H1 (cell line): ENCODE data around the gene ZNF223. TPM values are rescaled to one million over a fixed set of nuclear protein-coding genes. Genes with fewer than 3 reads are reported as not detected.

ENCODE experiments used
- ATF3 ChIP-seq: IDR thresholded peaks from 2 replicates; pipeline ENCODE4 v1.6.1; 2011; ENCODE audit warnings: low read depth, mild to moderate bottlenecking, low read length; ENCODE audit not compliant: insufficient read depth
- BACH1 ChIP-seq: IDR thresholded peaks from 2 replicates; pipeline ENCODE4 v1.6.1; 2012; ENCODE audit warnings: low read length, improper control_type of control experiment
- CEBPB ChIP-seq: IDR thresholded peaks from 2 replicates; pipeline ENCODE4 v1.6.1; 2012; ENCODE audit warnings: low read depth, low read length
- CREB1 ChIP-seq: IDR thresholded peaks from 2 replicates; pipeline ENCODE4 v1.6.1; 2012; ENCODE audit warnings: inconsistent platforms
- CTBP2 ChIP-seq: IDR thresholded peaks from 2 replicates; pipeline ENCODE4 v1.7.0; 2011; ENCODE audit warnings: borderline replicate concordance, mild to moderate bottlenecking, moderate library complexity, mixed read lengths, low read length; ENCODE audit not compliant: insufficient read depth, insufficient read length
- CTCF ChIP-seq, 3 experiments: IDR thresholded peaks; 1 replicate in 2 of 3; 2 replicates in 1 of 3; pipeline versions ENCODE4 v1.5.1 to v1.6.1; 2011; ENCODE audit warnings: low read length in 3 of 3, mild to moderate bottlenecking in 3 of 3, inconsistent platforms in 2 of 3, low read depth in 1 of 3, moderate library complexity in 1 of 3; ENCODE audit not compliant: insufficient read depth in 1 of 3; ENCODE audit errors: control extremely low read depth in 1 of 3
- EGR1 ChIP-seq: IDR thresholded peaks from 2 replicates; pipeline ENCODE4 v1.6.1; 2011; ENCODE audit warnings: low read depth, low read length, borderline replicate concordance
- FOSL1 ChIP-seq: IDR thresholded peaks from 2 replicates; pipeline ENCODE4 v1.6.1; 2011; ENCODE audit warnings: mild to moderate bottlenecking, low read depth, low read length, moderate library complexity; ENCODE audit not compliant: insufficient read depth
- GABPA ChIP-seq: IDR thresholded peaks from 2 replicates; pipeline ENCODE4 v1.6.1; 2011; ENCODE audit warnings: mild to moderate bottlenecking, low read length, moderate library complexity, borderline replicate concordance; ENCODE audit not compliant: insufficient read depth
- GTF2F1 ChIP-seq: IDR thresholded peaks from 2 replicates; pipeline ENCODE4 v1.6.1; 2012; ENCODE audit warnings: low read depth, low read length, improper control_type of control experiment, borderline replicate concordance
- POU5F1 ChIP-seq: IDR thresholded peaks from 2 replicates; pipeline ENCODE4 v1.6.1; 2011; ENCODE audit warnings: low read depth, mild to moderate bottlenecking, low read length, moderate library complexity
- RAD21 ChIP-seq, 2 experiments: IDR thresholded peaks in 1 of 2; conservative IDR thresholded peaks in 1 of 2; 2 replicates each; pipeline ENCODE4 v1.6.1; 2011; ENCODE audit warnings: low read depth in 2 of 2, low read length in 2 of 2, improper control_type of control experiment in 1 of 2, inconsistent platforms in 1 of 2, mild to moderate bottlenecking in 1 of 2, moderate library complexity in 1 of 2
- RBBP5 ChIP-seq: IDR thresholded peaks from 2 replicates; pipeline ENCODE4 v1.7.1; 2012; ENCODE audit warnings: low read depth, mild to moderate bottlenecking, inconsistent platforms, low read length, moderate library complexity, borderline replicate concordance
- RNF2 ChIP-seq: fragments of 200-900, 300-1000 bp; sonication (generic); IDR thresholded peaks from 2 replicates; pipeline ENCODE4 v1.7.1; 2016; ENCODE audit warnings: borderline replicate concordance, low read depth, mild to moderate bottlenecking, antibody characterized with exemption, low read length; ENCODE audit not compliant: poor library complexity, severe bottlenecking; ENCODE audit errors: missing control alignments
- TEAD4 ChIP-seq: IDR thresholded peaks from 2 replicates; pipeline ENCODE4 v1.6.1; 2012; ENCODE audit warnings: low read depth, low read length, inconsistent platforms, mixed read lengths
- USF2 ChIP-seq: IDR thresholded peaks from 2 replicates; pipeline ENCODE4 v1.6.1; 2011; ENCODE audit warnings: low read length, improper control_type of control experiment
- polyA plus RNA-seq, 7 experiments: library from polyadenylated mRNA; depleted of rRNA in 3 of 7; stranded (reverse) in 5 of 7; unstranded in 2 of 7; fragments of >200 nt in 5 of 7; fragments of 200-250 nt in 2 of 7; gene quantifications; 1 replicate in 5 of 7; 2 replicates in 1 of 7; 4 replicates in 1 of 7; pipeline versions ENCODE4 v1.2.1 to v1.2.3, GENCODE V29; 2011 to 2013; ENCODE audit warnings: missing spikeins in 2 of 7, mixed read lengths in 2 of 7
- total RNA-seq: library from RNA; stranded (reverse); fragmentation: NEBNext Ultra II Directional; extraction: Animal tissue kit (Norgen Biotek cat#: 25700); gene quantifications from 2 replicates; pipeline ENCODE4 v1.2.1, GENCODE V29; 2021
- TF ChIP-seq, protein P1 (sequence below): IDR thresholded peaks from 2 replicates; pipeline ENCODE4 v1.6.1; 2012; ENCODE audit warnings: inconsistent platforms
- TF ChIP-seq, protein P2 (sequence below): IDR thresholded peaks from 2 replicates; pipeline ENCODE4 v1.6.1; 2012; ENCODE audit warnings: inconsistent platforms

The ZNF223 gene
- total and polyA plus RNA-seq, 2 of the 8 experiments (the other 6 are each of a cell fraction or from before 2014, with no cell fraction given) = 1.7 to 4.3 TPM

- no peak for TF ChIP-seq POU5F1
- TF ChIP-seq CEBPB = no peak
- TF ChIP-seq, protein P1, sequence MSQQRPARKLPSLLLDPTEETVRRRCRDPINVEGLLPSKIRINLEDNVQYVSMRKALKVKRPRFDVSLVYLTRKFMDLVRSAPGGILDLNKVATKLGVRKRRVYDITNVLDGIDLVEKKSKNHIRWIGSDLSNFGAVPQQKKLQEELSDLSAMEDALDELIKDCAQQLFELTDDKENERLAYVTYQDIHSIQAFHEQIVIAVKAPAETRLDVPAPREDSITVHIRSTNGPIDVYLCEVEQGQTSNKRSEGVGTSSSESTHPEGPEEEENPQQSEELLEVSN = no peak
- TF ChIP-seq GTF2F1 = no peak
- no peak for TF ChIP-seq CREB1
- TF ChIP-seq, protein P2, sequence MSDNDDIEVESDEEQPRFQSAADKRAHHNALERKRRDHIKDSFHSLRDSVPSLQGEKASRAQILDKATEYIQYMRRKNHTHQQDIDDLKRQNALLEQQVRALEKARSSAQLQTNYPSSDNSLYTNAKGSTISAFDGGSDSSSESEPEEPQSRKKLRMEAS = no peak
- no peak for TF ChIP-seq RNF2
- no peak; the same call in 1 of the 2 replicates for TF ChIP-seq EGR1
- TF ChIP-seq TEAD4 = no peak
- no peak for TF ChIP-seq CTBP2
- no peak for TF ChIP-seq FOSL1
- peak; percentile 85; the same call in 1 of the 2 replicates for TF ChIP-seq GABPA
- TF ChIP-seq RAD21 (IDR thresholded peaks at IDR 0.05 in 1 of 2, conservative IDR thresholded peaks at IDR 0.05 in 1 of 2; ENCODE audit: low read depth in 2 of 2, low read length in 2 of 2) = no peak
- TF ChIP-seq RBBP5 = no peak
- no peak for TF ChIP-seq BACH1
- TF ChIP-seq USF2 = no peak
- TF ChIP-seq CTCF (IDR thresholded peaks at IDR 0.05; ENCODE audit: control extremely low read depth in 1 of 3, insufficient read depth in 1 of 3, low read depth in 1 of 3, low read length in 3 of 3) = no peak
- TF ChIP-seq ATF3 = no peak
These were observed at the start of gene ZNF223 (continued) for GRCh38 chr19:44051650-44052402.
